ENCODE measurements around the gene UQCC2.

The UQCC2 gene

DNA sequence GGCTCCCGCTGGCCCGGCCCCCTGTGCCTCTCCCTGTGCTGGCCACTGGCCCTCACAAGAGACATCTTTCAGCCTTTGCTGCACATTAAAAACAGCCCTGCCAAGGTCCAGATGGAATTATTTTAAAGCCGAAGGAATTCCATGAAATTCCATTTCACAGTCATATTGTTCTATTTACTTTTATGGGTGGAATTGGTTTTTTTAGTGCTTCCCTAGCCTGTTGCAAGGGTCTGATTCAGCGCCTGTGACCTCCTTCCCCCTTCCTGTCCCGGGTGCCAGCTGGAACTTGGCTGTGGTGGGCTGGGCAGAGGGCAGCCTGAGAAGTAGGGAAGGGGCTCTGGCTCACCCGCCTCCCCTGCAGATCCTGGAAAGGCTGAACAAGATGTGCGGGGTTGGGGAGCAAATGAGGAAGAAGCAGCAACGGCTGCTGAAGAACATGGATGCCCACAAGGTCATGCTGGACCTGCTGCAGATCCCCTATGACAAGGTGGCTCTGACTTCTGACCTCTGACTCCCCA is 34.3 kb downstream of the UQCC2 start:
- DNase-seq (ENCODE audit: low read depth, low spot score), result no peak

- DNase-seq (ENCODE audit: low read depth, low spot score), result no peak
Measured at GRCh38 chr6:33676416-33677142, 34.9 kb downstream of the UQCC2 start.

- no peak for DNase-seq (ENCODE audit: low read depth, low spot score)
Measured at GRCh38 chr6:33675968-33676367, 35.5 kb downstream of the UQCC2 start.

DNA sequence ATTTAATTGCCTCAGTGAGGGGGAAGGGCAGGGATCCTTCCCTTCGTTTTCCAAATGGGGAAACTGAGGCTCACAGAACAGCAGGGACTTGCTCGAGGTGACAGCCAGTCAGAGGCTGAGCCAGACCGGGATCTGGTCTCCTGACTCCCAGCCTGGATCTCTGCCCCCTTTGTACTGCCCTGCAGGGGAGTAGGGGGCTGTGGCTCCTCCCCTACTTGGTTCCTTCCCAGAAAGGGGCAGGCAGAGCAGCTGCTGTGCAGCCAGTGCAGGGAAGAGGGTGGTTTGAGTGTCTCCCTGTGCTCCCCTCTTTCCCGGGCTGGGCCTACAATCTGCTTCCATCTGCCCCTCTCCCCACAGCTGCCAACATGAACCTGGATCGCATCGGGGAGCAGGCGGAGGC is 37.6 kb downstream of the UQCC2 start:
- no peak for DNase-seq (ENCODE audit: low read depth, low spot score)

DNA sequence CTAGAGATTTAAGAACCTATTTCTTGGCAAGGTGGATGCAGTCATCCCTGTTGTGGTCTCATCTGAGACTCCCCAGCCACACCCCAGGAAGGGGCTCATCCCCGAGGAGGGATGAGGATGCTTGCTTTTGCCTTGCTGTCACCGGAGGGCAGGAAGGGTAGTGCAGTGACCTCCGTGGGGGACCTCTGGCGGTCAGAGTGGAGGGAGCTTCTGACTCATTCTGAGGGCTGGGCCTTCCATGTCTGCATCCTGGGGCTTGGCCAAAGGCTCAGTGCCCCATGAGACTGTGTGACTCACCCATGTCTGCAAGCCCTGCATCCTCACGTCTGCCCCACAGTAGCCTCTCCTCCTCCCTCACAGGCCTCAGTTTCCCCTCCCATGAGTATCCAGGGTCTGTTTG is 38.7 kb downstream of the UQCC2 start:
- DNase-seq (ENCODE audit: low read depth, low spot score), result peak; percentile 69

- no peak for DNase-seq (ENCODE audit: low read depth, low spot score)
Measured at GRCh38 chr6:33671744-33672072, 39.8 kb downstream of the UQCC2 start.

- no peak for DNase-seq (ENCODE audit: low read depth, low spot score)
Measured at GRCh38 chr6:33670971-33671743, 40.3 kb downstream of the UQCC2 start.

DNA sequence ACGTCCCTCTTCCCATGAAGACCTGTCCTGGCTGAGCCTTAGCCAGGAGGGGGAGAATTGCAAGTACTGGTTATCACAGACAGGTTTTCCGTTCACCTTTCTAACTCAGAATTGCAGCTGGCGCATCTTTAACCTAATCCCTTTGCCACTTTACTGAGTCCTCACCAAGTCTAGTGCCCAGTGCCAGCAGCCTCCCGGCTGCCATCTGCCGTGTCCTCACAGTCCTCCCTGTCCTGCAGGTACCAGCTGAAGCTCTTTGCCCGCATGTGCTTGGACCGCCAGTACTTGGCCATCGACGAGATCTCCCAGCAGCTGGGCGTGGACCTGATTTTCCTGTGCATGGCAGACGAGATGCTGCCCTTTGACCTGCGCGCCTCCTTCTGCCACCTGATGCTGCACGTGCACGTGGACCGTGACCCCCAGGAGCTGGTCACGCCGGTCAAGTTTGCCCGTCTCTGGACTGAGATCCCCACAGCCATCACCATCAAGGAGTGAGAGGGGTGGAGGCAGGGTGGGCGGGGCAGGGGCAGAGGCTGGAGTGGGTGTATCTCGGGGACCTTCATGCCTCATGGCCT is 41.3 kb downstream of the UQCC2 start:
- DNase-seq (ENCODE audit: low read depth, low spot score), result no peak

GRCh38 chr6:33668914-33669313 is 42.6 kb downstream of the UQCC2 start:
- no peak for DNase-seq (ENCODE audit: low read depth, low spot score)

- no peak for DNase-seq (ENCODE audit: low read depth, low spot score)
Measured at GRCh38 chr6:33668328-33668727, 43.2 kb downstream of the UQCC2 start.

DNA sequence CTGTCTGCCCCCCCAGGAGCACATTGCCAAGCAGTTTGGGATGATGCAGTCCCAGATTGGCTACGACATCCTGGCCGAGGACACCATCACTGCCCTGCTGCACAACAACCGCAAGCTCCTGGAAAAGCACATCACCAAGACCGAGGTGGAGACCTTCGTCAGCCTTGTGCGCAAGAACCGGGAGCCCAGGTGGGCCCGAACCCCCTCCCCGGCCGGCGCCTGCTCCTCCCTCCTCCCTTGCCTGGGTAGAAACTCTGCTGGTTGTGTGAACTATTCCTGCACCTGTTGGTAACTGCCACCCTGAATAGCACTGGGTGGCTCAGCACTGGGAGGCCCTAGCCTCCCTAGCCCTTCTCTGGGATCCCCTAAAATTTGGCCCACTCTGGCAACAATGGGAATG is 43.7 kb downstream of the UQCC2 start:
- no peak for DNase-seq (ENCODE audit: low read depth, low spot score)

GRCh38 chr6:33667072-33667471 is 44.4 kb downstream of the UQCC2 start:
- no peak for DNase-seq (ENCODE audit: low read depth, low spot score)

DNA sequence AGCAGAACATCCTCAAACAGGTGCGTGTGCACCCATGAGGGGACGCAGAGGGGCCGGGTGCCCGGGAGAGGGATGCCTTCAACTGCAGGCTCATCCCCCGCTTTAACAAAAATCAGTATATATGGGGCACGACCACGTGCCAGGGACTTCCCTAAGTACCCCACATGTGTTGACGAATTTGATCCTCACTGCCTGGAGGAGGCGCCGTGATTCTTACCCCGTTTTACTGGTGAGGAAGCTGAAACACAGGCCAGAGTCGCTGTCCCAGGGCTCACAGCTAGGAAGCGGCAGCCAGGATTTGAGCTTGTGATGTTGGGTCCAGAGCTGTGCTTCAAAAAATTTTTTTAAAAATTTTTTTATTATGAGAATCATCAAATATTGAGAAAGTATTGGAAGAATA is 45.5 kb downstream of the UQCC2 start:
- no peak for DNase-seq (ENCODE audit: low read depth, low spot score)

- no peak for DNase-seq (ENCODE audit: low read depth, low spot score)
Measured at GRCh38 chr6:33664506-33665057, 46.9 kb downstream of the UQCC2 start.

- DNase-seq (ENCODE audit: low read depth, low spot score), result no peak
Measured at GRCh38 chr6:33663727-33664449, 47.6 kb downstream of the UQCC2 start.

DNA sequence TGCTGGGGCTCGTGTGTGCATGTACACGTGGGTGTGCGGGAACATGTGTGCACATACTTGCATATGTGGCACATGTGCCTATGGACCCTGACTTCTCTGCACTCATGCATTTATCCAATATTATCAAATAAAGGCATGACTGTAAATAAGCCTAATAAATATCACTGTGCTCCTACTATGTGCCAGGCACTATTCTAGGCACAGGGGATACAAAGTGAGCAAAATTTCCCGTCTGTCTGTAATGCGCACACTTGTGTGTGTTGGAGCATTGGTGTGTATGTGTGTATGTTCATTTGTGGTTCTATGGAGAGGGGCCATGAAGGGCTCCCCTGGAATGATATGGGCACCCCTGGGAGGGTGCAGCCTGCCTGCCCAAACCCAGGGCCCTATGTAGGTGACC is 48.5 kb downstream of the UQCC2 start:
- no peak for DNase-seq (ENCODE audit: low read depth, low spot score)

GRCh38 chr6:33662318-33662717 is 49.2 kb downstream of the UQCC2 start:
- DNase-seq (ENCODE audit: low read depth, low spot score), result no peak

DNA sequence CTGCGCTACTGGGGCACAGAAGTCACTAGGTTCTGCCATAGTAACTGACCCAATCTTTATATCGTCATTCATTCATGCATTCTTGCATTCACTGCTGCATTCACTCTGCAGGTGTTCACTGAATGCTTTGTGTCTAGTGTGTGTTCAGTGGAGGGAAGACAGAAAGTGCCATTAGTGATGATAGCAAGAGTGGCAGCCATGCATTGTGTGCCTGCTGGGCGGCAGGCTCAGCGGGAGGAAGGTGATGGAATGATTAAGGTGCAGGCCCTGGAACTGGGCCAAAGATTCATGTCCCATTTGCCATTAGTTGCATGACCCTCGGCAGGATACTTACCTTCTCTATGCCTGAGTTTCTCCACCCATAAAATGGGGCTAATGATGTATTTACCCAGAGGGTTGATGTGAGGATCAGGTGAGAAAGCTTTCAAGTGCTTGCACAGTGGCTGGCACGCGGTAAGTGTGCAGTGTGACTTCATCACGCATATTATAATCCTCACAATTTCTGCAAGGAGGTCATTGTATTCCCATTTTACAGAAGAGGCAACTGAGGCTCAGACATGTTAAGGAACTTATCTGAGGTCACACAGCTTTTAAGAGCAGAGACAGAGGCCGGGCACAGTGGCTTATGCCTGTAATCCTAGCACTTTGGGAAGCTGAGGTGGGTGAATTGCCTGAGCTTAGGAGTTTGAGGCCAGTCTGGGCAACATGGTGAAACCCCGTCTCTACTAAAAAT is 50.2 kb downstream of the UQCC2 start:
- DNase-seq (ENCODE audit: low read depth, low spot score), result no peak

DNA sequence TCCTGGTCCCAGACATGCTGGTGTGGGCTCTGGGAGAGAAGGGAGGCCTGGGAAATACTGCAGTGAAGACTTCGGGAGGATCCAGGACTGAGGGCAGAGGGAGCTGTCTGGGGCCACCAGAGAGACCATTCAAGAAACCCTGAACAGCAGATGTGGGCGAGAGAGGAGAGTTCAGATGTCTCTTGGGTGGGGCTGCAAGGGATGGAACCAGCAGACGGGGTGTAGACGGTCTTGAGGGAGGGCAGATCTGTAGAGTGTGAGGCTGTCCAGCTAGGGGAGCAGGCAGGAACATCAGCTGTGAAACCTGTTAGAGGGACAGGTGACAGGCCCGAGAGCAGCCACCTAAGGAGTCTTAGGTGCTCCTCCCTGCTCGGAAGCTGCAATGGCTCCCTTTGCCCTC is 51.5 kb downstream of the UQCC2 start:
- DNase-seq (ENCODE audit: low read depth, low spot score), result no peak

GRCh38 chr6:33658982-33659689 is 52.4 kb downstream of the UQCC2 start:
- no peak for DNase-seq (ENCODE audit: low read depth, low spot score)

DNA sequence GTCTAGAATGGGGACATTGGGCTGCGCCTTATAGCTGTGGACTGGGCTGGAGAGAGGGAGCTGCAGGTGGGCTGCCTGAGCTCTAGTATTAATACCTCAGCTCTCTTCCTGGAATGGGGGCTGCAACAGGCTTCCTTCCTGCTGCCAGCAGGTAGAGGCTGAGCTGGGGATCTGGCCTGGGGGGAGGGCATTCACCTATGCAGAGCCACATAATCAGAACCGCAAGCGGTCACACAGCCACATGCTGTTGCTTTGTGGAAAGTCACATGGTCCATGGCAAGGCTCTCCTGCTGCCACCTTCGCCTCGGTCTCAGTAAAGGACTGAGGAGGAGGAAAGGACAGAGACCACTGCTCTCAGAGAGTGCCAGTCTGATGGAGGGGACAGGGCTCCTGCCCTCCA is 54.7 kb downstream of the UQCC2 start:
- no peak for DNase-seq (ENCODE audit: low read depth, low spot score)
